GM21786 (cell line): ENCODE data around the gene ARFIP1.
"Not testable (repeated sequence)": the region's sequence is repeated elsewhere in the genome, so short reads cannot be mapped to it uniquely, and the experiment has no call there.

Experiments
- ATAC-seq: cut with Tn5 transposase; IDR thresholded peaks from one replicate; pipeline ENCODE4 v1.9.1; 2021; ENCODE audit not compliant: unreplicated experiment

ARFIP1 gene

DNA sequence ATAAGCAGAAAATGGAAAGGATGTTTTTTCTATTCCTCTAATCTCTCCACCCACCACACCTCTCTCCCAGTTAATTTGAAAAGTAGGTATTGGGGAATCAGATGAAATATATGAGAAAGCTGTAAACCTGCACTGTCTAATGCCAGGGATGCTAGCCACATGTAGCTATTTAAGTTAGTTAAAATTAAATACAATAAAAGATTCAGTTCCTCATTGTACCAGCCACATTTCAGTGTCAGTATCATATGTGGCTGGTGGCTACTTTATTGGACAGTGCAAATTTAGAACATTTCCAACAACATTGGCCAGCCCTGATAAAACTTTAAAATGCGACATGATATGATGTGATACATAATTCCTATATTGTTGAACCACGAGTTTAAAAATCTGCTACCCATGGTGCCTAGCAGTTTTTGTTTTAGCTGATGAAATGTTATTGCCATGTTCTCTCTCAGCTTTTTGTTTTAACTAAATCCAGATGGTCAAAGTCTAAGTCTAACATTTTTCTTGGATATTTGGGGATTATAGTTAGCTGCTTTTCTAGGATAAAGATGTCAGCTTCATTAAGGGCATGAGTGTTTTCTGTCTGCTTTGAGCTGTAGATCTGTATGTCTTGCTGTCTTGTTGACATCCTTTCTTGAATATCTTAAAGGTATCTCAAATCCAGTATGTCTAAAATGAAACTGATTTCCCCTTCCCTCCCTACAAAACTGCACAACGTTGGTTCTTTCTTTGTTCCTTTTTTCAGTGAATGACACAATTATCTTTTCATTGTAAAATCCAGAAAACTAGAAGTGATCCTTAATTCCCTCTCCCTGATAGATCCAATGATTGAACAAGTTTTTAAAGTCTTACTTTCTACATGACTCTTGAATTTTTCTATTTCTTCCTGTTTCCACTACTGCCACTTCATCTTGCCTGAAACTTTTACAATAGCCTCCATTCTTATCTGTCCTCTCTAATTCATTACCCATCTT, 6.2 kb downstream of the ARFIP1 start:
- no peak for ATAC-seq

DNA sequence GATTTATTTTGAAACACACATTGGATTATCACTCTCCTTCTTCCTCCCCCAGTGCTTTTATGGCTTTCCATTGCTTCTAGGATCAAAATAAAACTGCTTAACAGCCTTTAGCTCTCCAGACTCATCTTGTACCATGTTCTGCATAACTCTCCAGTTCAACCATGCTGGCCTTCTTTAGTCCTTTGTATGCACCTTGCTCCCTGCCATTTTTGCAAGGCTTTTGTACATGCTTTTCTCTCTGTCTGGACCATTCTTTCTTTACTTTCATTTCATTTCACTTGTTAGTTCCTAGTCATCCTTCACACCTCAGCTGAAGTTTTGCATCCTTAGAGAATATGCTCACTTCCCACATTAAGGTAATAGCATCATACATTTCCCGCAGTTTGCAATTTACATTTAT, 6.9 kb downstream of the ARFIP1 start:
- ATAC-seq, result no peak

DNA sequence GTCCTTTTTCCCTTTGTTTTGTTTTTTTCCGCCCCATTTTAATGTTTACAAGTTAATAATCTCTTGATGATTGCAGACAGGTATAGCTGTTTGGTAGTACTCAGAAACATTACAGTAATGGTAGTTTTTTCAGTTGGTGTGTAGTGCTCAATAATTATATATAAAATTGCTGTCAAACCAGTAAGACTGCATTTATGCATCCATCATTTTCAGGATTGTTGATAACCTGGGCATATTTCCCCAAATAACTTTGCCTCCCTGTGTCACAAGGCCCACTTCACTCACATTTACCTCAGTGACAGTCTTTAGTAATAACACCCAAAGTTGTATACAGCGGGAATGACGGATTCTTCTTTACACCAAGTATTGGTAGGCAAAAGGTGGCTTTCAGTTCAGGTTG, 16.1 kb downstream of the ARFIP1 start:
- no peak for ATAC-seq

DNA sequence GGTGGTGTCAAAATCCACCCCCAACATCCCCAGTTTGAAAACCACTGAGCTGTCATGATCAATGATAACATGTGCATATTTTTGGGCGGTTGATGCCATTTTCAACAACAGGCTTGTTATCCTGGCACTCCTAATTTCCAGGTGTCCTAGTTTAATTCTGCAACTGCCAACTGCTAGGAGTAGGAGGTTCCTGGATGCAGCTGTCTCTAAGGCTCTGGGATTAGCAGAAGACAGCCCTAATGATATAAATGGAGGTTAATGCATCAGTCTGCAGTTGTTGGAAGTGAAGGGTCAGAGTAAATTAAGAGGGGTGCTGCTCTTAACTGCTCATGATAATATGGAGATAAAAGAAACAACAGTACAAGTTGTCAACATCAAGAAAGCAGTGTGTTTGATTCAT, 23.8 kb downstream of the ARFIP1 start:
- no peak for ATAC-seq

DNA sequence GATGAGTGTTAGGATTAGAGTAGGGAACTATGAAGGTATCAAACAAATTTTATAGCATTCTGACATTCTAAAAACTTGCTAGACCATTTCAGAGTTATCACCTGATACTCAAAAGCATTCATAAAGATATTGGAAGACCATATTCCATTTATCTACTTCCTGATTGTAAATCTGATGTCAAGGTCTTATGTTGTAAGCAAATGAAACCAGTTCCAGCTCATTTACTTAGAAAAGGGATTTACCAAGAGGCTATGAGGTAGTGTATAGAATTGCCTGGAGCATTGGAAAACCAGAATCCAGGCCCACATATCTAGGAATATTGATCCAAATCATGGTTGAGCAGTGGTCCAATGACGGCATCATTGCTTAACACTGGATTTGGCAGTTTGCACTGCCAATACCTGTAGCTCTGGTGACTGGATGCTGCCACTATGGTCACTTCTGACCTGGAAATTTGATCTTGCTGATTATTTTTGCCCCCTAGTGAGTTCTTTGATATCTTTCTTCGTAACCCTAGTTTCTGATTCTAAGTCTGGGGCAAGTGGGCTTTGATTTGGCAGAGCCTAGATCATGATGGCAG, 25.4 kb downstream of the ARFIP1 start:
- no peak for ATAC-seq

DNA sequence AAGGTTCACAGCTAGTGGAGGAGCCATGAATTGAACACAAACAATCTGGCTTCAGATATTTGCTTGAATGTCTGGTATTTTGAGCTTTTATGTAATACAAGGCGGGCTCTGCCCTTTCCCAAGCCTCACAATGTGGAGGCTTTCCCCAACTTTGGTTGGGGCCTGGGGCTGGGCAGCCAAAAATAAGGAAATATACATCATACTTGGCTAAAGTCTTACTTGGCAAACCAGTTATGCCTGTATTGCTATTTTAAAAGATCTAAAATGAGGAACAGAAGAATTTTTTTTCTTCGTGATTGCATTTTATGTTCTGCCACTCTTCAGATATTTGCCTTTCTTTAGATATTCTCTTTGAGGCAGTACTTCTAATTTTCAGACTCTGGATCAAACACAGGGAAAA, 26.1 kb downstream of the ARFIP1 start:
- no peak for ATAC-seq

DNA sequence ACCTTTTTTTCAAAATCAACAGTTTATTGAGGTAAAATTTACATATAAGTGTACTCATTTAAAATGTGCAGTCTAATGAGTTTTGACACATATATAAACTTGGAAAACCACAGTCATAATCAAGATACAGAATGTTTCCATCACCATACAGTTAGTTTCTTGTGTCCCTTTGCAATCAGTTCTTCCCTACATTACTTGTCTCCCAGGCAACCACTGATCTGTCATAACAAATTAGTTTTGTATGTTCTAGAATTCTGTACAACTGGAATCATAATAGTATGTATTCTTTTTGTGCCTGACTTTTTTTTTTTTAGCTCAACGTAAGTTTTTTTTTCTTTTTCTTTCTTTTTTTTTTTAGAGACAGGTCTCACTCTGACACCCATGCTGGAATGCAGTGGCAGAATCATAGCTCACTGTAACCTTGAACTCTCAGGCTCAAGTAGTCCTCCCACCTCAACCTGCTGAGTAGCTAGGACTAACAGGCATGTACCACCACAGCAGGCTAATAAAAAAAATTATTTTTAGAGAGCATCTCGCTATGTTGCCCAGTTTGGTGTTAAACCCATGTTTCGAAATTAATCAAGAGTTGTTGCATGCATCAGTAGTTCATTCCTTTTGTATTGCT, 26.9 kb downstream of the ARFIP1 start:
- no peak for ATAC-seq

DNA sequence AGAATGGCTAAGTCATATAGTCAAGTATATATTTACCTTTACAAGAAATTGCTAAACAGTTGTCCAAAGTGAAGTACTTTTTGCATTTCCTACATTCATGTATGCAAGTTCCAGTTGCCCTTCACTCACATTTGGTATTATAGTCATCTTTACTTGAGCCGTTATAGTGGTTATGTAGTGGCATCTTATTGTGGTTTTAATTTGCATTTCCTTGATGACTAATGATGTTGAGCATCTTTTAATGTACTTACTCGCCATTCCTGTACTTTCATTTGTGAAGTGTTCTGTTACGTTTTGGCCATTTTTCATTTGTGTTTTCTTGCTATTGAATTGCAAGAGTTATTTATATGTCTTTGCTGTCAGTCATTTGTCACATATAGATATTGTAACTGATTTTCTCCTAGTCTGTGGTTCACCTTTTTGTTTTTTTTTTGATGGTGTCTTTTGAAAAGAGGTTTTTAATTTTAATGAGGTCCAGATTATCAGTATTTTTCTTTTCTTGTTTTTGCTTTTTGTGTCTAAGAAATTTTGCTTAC, 27.6 kb downstream of the ARFIP1 start:
- no peak for ATAC-seq

DNA sequence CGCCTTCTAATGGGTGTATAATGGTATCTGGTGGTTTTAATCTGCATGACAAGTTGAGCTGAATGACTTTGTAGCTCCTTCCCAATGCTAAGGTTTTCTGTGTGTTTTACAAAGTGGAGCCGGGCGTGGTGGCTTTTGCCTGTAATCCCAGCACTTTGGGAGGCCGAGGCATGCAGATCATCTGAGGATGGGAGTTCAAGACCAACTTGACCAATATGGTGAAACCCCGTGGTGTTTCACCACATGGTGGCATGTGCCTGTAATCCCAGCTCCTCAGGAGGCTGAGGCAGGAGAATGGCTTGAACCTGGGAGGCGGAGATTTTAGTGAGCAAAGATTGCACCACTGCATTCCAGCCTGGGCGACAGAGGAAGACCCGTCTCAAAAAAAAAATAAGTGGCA, 28.9 kb downstream of the ARFIP1 start:
- no peak for ATAC-seq

DNA sequence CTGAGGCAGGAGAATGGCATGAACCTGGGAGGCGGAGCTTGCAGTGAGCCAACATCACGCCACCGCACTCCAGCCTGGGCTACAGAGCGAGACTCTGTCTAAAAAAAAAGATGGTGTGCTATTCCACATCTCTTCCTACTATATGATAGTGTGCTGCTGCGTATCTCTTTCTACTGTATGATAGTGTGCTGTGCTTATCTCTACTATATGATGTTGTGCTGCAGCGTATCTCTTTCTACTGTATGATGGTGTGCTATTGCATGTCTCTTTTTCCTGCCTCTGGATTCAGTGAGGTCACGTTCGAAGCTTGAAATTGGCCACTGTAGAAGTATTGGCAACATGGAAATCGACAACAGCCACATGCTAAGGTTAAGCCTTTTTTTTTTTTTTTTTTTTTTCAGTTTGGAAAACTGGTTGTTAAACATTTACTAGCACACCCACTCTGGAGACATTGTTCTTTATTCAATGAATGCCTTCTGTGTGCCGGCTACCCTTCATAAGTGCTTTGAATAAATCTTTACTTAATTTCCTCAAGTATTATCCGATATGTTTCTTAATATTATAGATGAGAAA, 31.0 kb downstream of the ARFIP1 start:
- ATAC-seq, result no peak

DNA sequence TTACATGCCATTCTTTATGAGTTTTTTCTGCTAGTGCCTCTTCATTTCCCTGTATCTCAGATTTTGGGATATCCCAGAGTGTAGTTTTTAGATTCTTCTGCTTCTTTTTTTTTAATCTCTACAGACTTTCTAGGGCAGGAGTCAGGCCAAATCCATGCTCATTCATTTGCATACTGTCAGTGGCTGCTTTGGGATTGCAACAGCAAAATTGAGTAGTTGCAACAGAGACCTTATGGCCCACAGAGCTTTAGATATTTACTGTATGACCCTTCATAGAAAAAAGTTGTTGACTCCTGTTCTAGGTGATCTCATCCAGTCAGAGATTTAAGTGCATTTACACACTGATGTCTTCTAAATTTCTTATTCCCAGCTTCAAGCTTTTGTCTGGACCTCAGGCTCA, 35.3 kb downstream of the ARFIP1 start:
- no peak for ATAC-seq

DNA sequence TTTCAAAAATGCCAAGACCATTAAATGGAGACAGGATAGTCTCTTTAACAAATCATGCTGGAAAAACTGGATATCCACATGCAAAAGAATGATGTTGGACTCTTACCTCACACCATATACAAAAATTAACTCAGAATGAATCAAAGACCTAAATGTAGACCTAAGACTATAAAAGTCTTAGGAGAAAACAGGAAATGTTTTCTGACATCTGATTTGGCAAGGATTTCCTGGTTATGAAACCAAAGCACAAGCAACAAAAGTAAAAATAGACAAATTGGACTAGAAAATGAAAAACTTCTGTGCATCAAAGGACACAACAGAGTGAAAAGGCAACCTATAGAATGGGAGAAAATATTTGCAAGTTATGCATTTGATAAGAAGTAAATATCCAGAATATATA, 37.6 kb downstream of the ARFIP1 start:
- no peak for ATAC-seq

DNA sequence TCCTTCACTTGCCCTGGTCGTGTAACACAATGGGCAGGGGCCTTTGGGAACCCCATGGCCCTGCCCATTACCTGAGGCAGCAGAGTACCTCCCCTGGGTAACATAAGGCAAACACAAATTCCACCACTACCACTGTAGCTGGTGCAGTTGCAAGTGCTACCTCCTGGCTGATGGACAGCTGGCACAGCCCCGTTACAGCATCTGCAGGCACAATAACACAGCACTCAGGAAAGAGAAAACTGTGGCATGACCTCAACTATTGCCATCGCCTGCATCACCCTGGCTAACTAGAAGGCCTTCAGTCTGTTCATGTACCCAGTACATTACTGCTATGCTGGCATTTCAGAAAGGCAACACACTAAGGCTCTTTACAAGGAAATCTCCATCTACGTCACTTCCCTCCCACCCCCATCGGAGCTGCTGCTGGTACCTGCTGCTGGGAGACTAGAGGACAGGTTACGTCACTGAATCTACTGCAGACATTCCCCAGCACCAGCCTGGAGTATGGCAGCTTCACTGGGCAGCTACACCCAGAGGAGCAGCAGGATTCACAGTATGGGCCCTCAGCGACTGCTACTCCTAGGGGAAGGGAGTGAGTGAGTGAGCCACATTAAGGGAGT, 39.4 kb downstream of the ARFIP1 start:
- ATAC-seq, result no peak

DNA sequence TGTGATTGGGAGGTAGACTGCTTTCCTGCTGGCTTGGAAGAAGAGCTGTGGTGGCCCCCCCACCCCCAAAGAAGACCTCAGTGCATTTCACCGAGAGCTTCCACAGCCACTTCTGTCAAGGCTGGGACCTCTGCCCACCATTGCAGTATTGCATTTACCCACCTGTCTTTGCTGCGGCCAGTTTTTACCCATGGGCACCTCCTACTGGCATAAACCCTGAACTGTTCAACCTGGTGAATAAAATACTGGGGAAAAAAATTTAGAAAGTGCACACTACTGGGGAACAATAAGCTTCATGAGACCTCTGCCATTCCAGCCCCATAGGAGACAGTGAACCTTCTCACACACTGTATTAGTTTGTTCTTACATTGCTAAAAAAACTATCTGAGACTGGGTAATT, 40.3 kb downstream of the ARFIP1 start:
- ATAC-seq, result no peak

DNA sequence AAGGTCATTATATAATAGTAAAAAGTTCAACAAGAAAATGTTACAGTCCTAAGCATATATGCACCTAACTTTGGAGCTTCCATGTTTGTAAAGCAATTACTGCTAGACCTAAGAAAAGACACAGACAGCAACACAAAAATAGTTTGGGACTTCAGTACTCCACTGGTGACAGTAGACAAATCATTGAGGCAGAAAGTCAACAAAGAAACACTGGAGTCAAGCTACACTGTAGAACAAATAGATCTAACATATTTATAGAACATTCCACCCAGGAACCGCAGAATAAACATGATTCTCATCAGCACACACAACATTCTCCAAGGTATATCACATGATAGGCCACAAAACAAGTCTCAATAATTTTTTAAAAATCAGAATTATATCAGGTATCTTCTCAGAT, 42.6 kb downstream of the ARFIP1 start:
- ATAC-seq, result no peak

DNA sequence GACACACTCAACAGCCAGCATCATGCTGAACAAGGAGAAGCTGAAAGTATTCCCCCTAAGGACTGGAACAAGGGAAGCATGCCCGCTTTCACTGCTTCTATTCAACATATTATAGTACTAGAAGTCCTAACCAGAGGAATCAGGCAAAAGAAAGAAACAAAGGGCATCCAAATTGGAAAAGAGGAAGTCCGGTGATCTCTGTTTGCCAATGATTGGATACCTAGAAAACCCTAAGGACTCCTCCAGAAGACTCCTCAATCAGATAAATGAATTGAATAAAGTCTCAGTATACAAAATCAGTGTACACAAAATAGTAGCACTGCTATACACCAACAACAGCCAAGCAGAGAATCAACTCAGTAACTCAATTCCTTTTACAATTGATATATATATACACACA, 44.8 kb downstream of the ARFIP1 start:
- ATAC-seq, result no peak

DNA sequence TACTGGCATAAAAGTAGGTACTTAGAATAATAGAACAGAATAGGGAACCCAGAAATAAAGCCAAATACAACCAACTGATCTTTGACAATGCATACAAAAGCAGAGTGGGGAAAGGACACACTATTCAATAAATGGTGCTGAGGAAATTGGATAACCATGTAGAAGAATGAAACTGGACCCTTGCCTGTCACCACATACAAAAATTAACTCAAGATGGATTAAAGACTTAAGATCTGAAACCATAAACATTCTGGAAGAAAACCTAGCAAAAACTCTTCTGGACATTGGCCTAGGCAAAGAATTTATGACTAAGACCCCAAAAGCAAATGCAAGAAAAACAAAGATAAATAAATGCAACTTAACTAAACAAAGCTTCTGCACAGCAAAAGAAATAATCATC, 45.6 kb downstream of the ARFIP1 start:
- ATAC-seq, result no peak

DNA sequence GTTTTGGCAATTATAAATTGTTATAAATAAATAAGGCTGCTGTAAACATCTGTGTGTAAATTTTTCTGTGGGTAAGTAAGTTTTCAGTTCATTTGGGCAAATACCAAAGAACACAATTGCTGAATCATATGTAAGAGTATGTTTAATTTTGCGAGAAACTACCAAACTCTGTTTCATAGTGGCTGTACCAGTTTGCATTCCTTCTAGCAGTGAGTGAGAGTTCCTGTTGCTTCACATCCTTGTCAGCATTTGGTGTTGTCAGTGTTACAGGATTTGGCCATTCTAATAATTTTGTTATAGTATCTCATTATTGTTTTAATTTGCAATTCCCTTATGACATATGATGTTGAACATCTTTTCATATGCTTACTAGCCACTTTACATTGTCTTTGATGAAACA, 48.4 kb downstream of the ARFIP1 start:
- ATAC-seq, result no peak

DNA sequence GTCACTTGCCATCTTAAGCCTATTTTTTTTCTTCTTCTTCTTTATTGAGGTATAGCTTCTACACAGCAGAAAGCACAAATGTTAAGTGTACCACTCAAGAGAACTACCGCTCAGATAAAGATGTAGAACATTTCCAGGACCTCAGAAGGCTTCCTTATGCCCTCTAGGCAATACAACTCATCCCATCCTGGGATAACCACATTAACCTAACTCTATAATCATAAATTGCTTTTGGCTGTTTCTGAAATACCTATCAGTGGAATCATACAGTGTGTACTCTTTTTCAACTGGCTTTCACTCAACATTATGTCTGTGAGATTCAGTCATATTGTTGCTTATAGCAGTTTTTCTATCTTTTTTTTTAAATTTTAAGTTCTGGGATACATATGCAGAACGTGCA, 51.7 kb downstream of the ARFIP1 start:
- no peak for ATAC-seq

DNA sequence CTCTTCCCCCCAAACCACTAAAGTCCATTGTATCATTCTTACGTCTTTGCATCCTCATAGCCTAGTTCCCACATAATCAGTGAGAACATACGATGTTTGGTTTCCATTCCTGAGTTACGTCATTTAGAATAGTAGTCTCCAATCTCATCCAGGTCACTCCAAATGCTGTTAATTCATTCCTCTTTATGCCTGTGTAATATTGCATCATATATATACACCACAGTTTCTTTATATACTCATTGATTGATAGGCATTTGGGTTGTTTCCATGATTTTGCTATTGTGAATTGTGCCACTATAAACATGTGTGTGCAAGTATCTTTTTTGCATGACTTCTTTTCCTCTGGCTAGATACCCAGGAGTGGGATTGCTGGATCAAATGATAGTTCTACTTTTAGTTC, 57.2 kb downstream of the ARFIP1 start:
- no peak for ATAC-seq

DNA sequence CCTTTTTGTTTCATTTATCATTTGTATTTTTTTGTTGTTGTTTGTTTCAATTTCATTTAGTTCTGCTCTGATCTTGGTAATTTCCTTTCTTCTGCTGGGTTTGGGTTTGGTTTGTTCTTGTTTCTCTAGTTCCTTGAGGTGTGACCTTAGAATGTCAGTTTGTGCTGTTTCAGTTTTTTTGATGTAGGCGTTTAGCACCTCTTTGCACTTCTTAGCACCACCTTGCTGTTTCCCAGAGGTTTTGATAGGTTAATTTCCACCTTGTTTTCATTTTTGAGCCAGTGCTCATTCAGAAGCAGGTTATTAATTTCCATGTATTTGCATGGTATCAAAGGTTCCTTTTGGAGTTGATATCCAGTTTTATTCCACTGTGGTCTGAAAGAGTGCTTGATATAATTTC, 60.0 kb downstream of the ARFIP1 start:
- not testable (repeated sequence) for ATAC-seq
